D721Med (cell line): ENCODE results near the gene GGA2.

Source experiments
- DNase-seq: peaks from one replicate; pipeline ENCODE4 v3.0.0; 2011; ENCODE audit warnings: low spot score; ENCODE audit not compliant: insufficient read length
- FAIRE-seq: peaks from 2 replicates; lab custom pipeline; 2011; peaks lifted over from hg19 to GRCh38; lab: Jason Lieb, UNC
- TF ChIP-seq, protein P1 (sequence below): IDR thresholded peaks from 2 replicates; pipeline ENCODE4 v1.5.1; 2012; ENCODE audit warnings: mild to moderate bottlenecking, control low read depth; ENCODE audit not compliant: insufficient read depth; ENCODE audit errors: missing control alignments

GGA2 gene

GRCh38 chr16:23497543-23497868, 12.8 kb downstream of the GGA2 start:
- FAIRE-seq (no peak), DNase-seq (no peak)
- TF ChIP-seq, protein P1, sequence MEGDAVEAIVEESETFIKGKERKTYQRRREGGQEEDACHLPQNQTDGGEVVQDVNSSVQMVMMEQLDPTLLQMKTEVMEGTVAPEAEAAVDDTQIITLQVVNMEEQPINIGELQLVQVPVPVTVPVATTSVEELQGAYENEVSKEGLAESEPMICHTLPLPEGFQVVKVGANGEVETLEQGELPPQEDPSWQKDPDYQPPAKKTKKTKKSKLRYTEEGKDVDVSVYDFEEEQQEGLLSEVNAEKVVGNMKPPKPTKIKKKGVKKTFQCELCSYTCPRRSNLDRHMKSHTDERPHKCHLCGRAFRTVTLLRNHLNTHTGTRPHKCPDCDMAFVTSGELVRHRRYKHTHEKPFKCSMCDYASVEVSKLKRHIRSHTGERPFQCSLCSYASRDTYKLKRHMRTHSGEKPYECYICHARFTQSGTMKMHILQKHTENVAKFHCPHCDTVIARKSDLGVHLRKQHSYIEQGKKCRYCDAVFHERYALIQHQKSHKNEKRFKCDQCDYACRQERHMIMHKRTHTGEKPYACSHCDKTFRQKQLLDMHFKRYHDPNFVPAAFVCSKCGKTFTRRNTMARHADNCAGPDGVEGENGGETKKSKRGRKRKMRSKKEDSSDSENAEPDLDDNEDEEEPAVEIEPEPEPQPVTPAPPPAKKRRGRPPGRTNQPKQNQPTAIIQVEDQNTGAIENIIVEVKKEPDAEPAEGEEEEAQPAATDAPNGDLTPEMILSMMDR = no peak

- DNase-seq (no peak), FAIRE-seq (no peak)
- TF ChIP-seq, protein P1 = no peak
These were observed 13.3 kb downstream of the GGA2 start for GRCh38 chr16:23496821-23497542.

GRCh38 chr16:23495671-23496070, 14.6 kb downstream of the GGA2 start:
- FAIRE-seq (no peak), DNase-seq (no peak)
- TF ChIP-seq, protein P1 = no peak

GRCh38 chr16:23494188-23494587, 16.1 kb downstream of the GGA2 start:
- DNase-seq = no peak
- no peak for FAIRE-seq
- TF ChIP-seq, protein P1 = no peak

GRCh38 chr16:23491490-23492391, 18.6 kb downstream of the GGA2 start:
- TF ChIP-seq, protein P1 = no peak
- DNase-seq (no peak), FAIRE-seq (no peak)

DNA sequence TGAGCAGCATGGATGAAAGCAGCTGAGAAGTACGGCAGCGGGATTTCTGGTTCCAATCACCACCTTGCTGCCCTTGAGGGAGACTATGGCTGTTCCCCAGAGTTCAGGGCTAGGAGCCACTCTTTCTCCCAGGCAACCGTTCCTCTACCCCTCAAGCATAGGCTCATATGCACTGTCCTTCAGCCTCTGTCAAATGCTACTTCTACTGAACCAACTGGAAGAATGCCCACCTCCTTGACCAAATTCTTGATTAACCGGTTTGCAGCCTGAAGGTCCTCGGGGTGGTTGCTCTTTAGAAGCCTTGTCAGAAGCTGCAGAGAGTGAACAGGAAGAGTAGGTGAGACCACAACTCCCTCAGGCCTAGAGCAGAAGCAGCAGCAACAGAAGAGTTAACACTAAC, 23.8 kb downstream of the GGA2 start:
- no peak for DNase-seq
- TF ChIP-seq, protein P1 = no peak
- no peak for FAIRE-seq
